Common myeloid progenitor, CD34-positive (primary cell): ENCODE measurements around the gene IGF2R.

Source experiments
- CTCF ChIA-PET: fragments of 350-600 bp; sonication (Branson Sonifier 250); formaldehyde crosslinking; loops from one replicate; lab custom pipeline; 2021; ENCODE audit warnings: antibody characterized with exemption; lab: Charles Lee
- POLR2A ChIA-PET: fragments of 350-600 bp; sonication (Branson Sonifier 250); formaldehyde crosslinking; loops from one replicate; lab custom pipeline; 2021; ENCODE audit warnings: antibody characterized with exemption; lab: Charles Lee
- DNase-seq, 3 donors: peaks; one replicate each; pipeline versions ENCODE4 v3.0.0 to v3.0.0-alpha.2; 2013
- H3K27ac ChIP-seq, 2 experiments: 1 replicate in 1 of 2; 2 replicates in 1 of 2; pipeline ENCODE4 v1.7.0; 2013; ENCODE audit warnings: inconsistent platforms in 2 of 2, low read length in 2 of 2, mild to moderate bottlenecking in 2 of 2, low read depth in 1 of 2, moderate library complexity in 1 of 2; ENCODE audit not compliant: severe bottlenecking in 2 of 2, insufficient read depth in 1 of 2, poor library complexity in 1 of 2
- H3K27me3 ChIP-seq, 5 experiments: replicated peaks in 2 of 5; 1 replicate in 3 of 5; 2 replicates in 2 of 5; pipeline versions ENCODE4 v1.6.1 to v1.7.0; 2013; ENCODE audit warnings: low read length in 4 of 5, mild to moderate bottlenecking in 2 of 5, moderate library complexity in 2 of 5, inconsistent platforms in 1 of 5; ENCODE audit not compliant: insufficient read depth in 5 of 5, control insufficient read depth in 4 of 5
- H3K36me3 ChIP-seq, 4 experiments: 1 replicate in 2 of 4; 2 replicates in 2 of 4; pipeline versions ENCODE4 v1.6.1 to v1.7.0; 2013; ENCODE audit warnings: low read length in 3 of 4, control low read depth in 1 of 4, mild to moderate bottlenecking in 1 of 4; ENCODE audit not compliant: control insufficient read depth in 4 of 4, insufficient read depth in 4 of 4
- H3K4me1 ChIP-seq, 4 experiments: 1 replicate in 3 of 4; 2 replicates in 1 of 4; pipeline versions ENCODE4 v1.6.1 to v1.7.1; 2013; ENCODE audit warnings: low read length in 3 of 4, mild to moderate bottlenecking in 3 of 4, control low read depth in 1 of 4, inconsistent platforms in 1 of 4, moderate library complexity in 1 of 4; ENCODE audit not compliant: control insufficient read depth in 4 of 4, insufficient read depth in 4 of 4; ENCODE audit errors: control extremely low read depth in 1 of 4
- H3K4me3 ChIP-seq, 7 experiments: 1 replicate in 4 of 7; 2 replicates in 3 of 7; pipeline versions ENCODE4 v1.5.1 to v1.7.0; 2013; ENCODE audit warnings: mild to moderate bottlenecking in 7 of 7, low read length in 6 of 7, moderate library complexity in 6 of 7, inconsistent platforms in 2 of 7, low read depth in 2 of 7, control low read depth in 1 of 7; ENCODE audit not compliant: insufficient read depth in 4 of 7, control insufficient read depth in 1 of 7; ENCODE audit errors: extremely low read depth in 1 of 7
- H3K9me3 ChIP-seq, 5 experiments: 1 replicate in 4 of 5; 2 replicates in 1 of 5; pipeline versions ENCODE4 v1.6.1 to v1.7.1; 2013; ENCODE audit warnings: low read length in 4 of 5, mild to moderate bottlenecking in 2 of 5, inconsistent platforms in 1 of 5, low read depth in 1 of 5, moderate library complexity in 1 of 5; ENCODE audit not compliant: control insufficient read depth in 4 of 5, insufficient read depth in 2 of 5; ENCODE audit errors: control extremely low read depth in 1 of 5
- WGBS: methylation state at CpG from one replicate; pipeline ENCODE4 v1.1.5; 2013; ENCODE audit not compliant: insufficient coverage; 5-methylcytosine and 5-hydroxymethylcytosine counted together

The IGF2R gene

DNA sequence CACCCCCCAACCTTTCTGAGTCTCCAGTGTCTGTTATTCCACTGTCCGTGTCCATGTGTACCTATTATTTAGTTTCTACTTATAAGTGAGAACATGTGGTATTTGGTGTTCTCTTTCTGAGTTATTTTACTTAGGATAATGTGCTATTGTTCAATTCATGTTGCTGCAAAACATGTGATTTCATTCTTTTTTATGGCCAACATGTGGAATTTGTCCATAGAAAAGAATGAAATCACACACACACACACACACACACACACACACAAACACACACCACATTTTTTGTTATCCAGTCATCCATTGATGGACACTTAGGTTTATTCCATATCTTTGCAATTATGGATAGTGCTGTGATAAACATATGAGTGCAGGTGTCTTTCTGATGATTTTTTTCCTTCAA, 23.5 kb downstream of the IGF2R start:
- ChIA-PET CTCF (no interaction called here), POLR2A (no interaction called here)
- no CpG with 5 or more reads among the region's 1 CpG for WGBS
- H3K36me3 ChIP-seq, result peaks cover 0 to 4% (median 0%) of the 10 kb centered on the region in 4 experiments
- peaks cover 0 to 22% (median 3%) of the 10 kb centered on the region in 5 experiments for H3K9me3 ChIP-seq
- H3K27ac ChIP-seq, result no peak overlapping the region
- peaks cover 0 to 45% (median 3%) of the 10 kb centered on the region in 5 experiments for H3K27me3 ChIP-seq
- DNase-seq, result no peak
- no peak overlapping the region for H3K4me3 ChIP-seq
- peaks cover 0 to 16% (median 3%) of the 10 kb centered on the region in 4 experiments for H3K4me1 ChIP-seq

DNA sequence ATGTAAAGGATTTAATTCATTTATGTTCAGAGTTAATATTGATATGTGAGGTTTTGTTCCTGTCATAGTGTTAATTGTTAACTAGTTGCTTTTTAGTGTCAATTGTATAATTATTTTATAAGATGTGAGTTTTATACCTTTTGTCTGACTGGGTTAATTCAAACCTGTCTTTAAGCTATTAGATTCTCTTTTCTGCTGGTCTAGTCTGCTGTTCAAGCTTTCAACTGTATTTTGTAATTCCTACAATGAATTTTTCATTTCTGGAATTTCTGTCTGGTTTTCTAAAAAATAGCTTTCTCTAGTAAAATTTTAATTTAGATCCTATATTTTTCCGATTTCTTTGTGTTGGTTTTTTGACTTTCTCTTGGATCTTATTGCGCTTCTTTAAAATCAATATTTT, 26.5 kb downstream of the IGF2R start:
- WGBS, result no CpG with 5 or more reads among the region's 2 CpGs
- no peak overlapping the region for H3K4me3 ChIP-seq
- no peak overlapping the region for H3K27ac ChIP-seq
- DNase-seq, result no peak
- ChIA-PET POLR2A (no interaction called here), CTCF (interaction anchor here (1.6 kb wide), 1 partner anchor 12 kb away, joined by 4 read pairs; no protein-coding TSS in a partner anchor)
- H3K9me3 ChIP-seq, result peaks cover 0 to 25% (median 3%) of the 10 kb centered on the region in 5 experiments
- H3K27me3 ChIP-seq, result peaks cover 0 to 29% (median 4%) of the 10 kb centered on the region in 5 experiments
- H3K4me1 ChIP-seq, result peaks cover 0 to under 1% (median 0%) of the 10 kb centered on the region in 4 experiments
- peaks cover 0 to 4% (median 0%) of the 10 kb centered on the region in 4 experiments for H3K36me3 ChIP-seq

DNA sequence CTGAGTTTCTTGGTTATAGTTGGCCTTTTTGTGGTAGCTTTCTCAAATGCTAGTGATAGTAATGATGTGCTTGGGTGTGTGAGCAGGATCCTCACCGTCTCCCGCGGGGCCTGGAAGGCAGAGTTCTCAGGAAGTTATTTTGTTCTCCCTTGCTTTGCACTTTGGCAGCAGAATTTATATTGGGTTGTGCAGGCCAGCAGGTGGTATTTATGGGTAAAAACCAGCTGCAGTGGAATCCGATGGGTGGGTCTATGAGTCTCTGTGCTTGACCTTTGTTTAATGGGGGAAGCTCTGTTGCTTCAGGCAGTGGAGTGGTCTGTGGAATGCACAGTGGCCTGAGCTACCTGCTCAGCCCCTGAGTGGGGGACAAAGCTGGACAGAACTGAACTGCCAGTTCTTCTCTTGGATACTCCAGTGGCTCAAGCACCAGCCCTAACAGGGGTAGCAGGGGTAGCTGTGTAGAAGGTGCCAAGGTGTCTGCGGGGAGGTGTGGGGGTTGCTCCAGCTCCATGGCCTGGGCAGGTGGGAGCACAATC, 27.3 kb downstream of the IGF2R start:
- CTCF ChIA-PET, result interaction anchor here (0.7 to 1.6 kb wide), 3 partner anchors 13 to 375 kb away, joined by 3 to 4 read pairs (median 3); no protein-coding TSS in a partner anchor
- Histone ChIP-seq H3K9me3 (peaks cover 0 to 25% (median 3%) of the 10 kb centered on the region in 5 experiments), H3K4me1 (no peaks in the 10 kb centered on the region), H3K36me3 (peaks cover 0 to 4% (median 0%) of the 10 kb centered on the region in 4 experiments), H3K27me3 (peaks cover 0 to 23% (median 4%) of the 10 kb centered on the region in 5 experiments), H3K27ac (no peak overlapping the region), H3K4me3 (no peak overlapping the region)
- POLR2A ChIA-PET, result no interaction called here
- DNase-seq, result no peak
- 100% methylated on average over 5 of the region's 5 CpGs for WGBS

DNA sequence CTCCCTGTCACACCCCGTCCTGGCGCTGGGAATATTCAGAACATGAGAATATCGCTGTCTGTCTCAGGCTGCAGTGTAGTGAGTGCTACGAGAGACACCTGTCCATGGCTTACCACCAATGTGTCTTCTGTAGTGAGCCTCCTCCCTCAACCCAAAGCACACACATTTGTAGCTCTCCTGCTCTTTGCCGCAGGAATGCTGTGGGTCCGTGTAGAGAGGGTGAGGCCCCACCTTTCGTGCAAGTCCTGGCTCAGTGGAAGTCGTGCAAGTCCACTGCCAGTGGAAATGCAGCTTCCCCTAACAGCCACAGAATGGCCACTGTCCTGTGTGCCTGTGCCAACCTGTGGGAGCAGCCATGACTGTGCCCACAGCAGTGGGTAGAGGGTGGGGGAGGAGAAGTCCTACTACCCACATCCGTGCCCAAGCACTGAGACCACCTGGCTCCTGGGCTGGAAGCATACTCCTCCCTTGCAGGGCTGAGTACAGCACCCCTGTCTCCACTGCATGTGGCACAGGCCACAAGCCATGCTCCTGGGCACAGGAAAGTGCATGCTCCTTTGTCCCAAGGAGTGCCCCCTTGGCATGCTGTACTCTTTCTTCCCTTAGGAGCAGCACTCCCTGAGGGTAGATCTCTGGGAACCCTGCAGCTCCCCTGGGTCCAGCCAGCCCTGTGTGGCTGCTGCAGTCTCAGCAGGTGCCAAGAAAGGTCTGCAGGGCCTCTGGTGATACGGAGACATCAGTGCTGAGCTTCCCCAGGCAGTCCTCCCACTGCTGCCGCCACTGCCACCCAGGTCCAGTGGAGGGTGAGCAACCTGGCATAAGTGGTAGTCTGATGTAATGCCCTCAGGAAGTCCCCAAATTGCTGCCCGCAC, 28.0 kb downstream of the IGF2R start:
- ChIA-PET POLR2A (no interaction called here), CTCF (interaction anchor here (0.6 to 1.6 kb wide), 4 partner anchors 13 to 304 kb away, joined by 3 to 4 read pairs (median 3); partner anchors contain the start of gene SOD2)
- Histone ChIP-seq H3K36me3 (peaks cover 0 to 2% (median 0%) of the 10 kb centered on the region in 4 experiments), H3K4me1 (no peaks in the 10 kb centered on the region), H3K27ac (no peak overlapping the region), H3K4me3 (no peak overlapping the region), H3K9me3 (peaks cover 0 to 25% (median 3%) of the 10 kb centered on the region in 5 experiments), H3K27me3 (peaks cover 0 to 16% (median 1%) of the 10 kb centered on the region in 5 experiments)
- 95% methylated on average over 10 of the region's 12 CpGs for WGBS
- no peak for DNase-seq

DNA sequence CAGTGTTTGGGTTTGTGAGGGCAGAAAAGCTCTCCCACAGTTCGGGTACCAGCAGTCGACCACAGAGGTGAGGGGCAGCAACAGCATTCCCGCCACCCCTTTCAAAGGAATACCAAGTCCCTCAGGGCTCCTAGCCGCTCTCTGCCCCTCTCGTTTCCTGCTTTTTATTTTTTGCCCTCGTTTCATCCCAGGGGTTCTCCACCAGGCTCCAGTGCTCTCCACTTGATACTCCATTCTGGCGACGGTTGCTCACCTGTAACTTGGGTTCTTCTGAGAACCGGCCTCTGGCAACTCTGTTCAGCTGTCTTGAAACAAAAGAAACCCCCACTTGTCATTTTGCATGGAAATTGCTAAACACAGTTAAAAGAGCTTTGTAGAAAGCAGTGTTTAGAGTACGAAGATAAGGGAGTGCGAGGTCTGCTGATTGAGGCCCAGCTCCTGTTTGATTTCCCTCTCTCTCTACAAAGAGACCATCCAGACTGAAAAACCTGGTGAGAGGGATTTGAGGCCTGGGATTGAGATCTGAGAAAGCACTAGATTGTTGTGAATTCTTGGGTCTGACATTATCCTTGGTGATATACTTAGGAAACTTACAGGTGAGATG, 28.7 kb downstream of the IGF2R start:
- POLR2A ChIA-PET, result no interaction called here
- H3K36me3 ChIP-seq, result no peaks in the 10 kb centered on the region

DNA sequence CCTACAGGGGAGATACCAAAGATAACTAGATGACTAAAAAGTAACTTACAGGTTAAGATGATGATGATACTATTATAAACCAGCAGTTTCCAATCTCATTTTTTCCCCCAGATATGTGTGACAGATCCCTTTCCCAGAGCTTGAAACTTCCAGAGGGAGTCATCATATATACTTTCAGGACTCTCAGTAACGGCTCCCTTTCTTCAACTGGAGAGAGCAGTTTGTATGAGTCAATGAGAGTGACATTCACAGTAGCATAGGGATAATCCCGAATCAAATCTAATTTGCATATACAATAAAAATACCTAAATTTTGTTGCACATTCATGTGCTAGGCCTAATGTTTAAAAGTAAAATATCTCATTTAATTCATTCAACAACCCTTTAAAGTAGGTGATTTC, 29.7 kb downstream of the IGF2R start:
- Histone ChIP-seq H3K4me3 (no peak overlapping the region), H3K4me1 (no peaks in the 10 kb centered on the region), H3K36me3 (no peaks in the 10 kb centered on the region), H3K27ac (no peak overlapping the region), H3K27me3 (peaks cover 0 to 13% (median 1%) of the 10 kb centered on the region in 5 experiments), H3K9me3 (peaks cover 0 to 23% (median 3%) of the 10 kb centered on the region in 5 experiments)
- CTCF ChIA-PET, result no interaction called here
- no CpG with 5 or more reads among the region's 2 CpGs for WGBS
- DNase-seq, result no peak
- POLR2A ChIA-PET, result no interaction called here

More for the DNA sequence above, 28.7 kb downstream of the IGF2R start:
- Histone ChIP-seq H3K9me3 (peaks cover 0 to 25% (median 3%) of the 10 kb centered on the region in 5 experiments), H3K4me3 (no peak overlapping the region), H3K4me1 (no peaks in the 10 kb centered on the region), H3K27me3 (peaks cover 0 to 15% (median 1%) of the 10 kb centered on the region in 5 experiments), H3K27ac (no peak overlapping the region)
- DNase-seq, result no peak
- WGBS, result 99% methylated on average over 7 of the region's 11 CpGs
- CTCF ChIA-PET, result interaction anchor here (0.6 to 1.0 kb wide), 2 partner anchors 53 to 304 kb away, joined by 3 read pairs; partner anchors contain the start of gene SOD2
